ENCODE measurements around the gene YTHDF2.

DNA sequence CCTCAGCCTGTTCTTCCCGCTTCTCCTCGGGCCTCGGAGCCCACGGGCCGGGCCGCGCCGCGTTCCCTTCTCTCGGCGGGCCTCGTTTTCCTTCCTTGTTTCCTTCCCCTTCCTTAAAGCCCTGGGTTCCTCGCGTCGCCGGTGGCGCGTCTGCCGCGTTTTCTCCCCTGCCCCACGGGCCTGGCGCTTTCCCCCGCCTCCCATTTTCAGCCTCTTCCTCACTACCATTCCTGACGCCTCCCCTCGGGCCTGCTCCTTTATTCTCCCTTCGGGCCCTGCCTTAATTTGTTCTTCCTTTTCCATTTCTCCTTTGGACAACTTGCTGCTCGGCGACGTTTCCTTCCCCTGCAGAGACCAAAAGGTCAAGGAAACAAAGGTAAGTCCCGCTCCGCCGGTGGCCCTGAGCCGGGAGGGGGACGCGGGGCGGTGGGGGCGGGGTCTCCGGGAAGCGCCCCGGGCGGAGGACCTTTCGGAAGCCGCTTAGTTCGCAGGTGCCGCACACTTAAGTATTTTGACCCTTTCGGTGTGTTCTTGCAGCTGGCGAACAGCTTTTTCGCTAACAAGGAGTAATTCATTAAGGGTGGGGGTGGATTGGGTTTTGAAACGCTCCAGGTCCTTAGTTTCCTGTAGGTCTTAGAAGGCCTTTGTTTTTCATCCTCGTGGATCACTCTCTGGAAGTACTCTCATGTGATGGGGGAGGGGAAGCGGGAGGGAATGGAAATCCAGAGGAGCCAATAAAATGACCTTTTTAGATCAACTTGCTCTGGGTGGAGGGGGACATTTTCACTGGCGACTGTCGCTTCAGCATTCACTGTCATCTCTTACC is 780 bp downstream of the YTHDF2 start:
- TF ChIP-seq NR2C1 (IDR thresholded peaks at IDR 0.05) (no peak), NR2C1 (tag; IDR thresholded peaks at IDR 0.05) (no peak), BRD4 (IDR thresholded peaks at IDR 0.05) (0 out of 2 replicates have a peak, but pooled peaks have one; percentile 7), STAT5A (IDR thresholded peaks at IDR 0.05; ENCODE audit: borderline replicate concordance, low read length) (no peak), HMG20B (CRISPR knock-in tag; IDR thresholded peaks at IDR 0.05) (no peak), HDGF (IDR thresholded peaks at IDR 0.05) (no peak), ESRRA (IDR thresholded peaks at IDR 0.05; ENCODE audit: borderline replicate concordance, low read depth) (no peak), GATA2 (CRISPR knock-in tag; IDR thresholded peaks at IDR 0.05) (no peak), RAD21 (CRISPR knock-in tag; conservative IDR thresholded peaks at IDR 0.05 in 1 of 2, IDR thresholded peaks at IDR 0.05 in 1 of 2) (no peak), RFX5 (IDR thresholded peaks at IDR 0.05; ENCODE audit: low read depth, low read length) (no peak), CBX5 (IDR thresholded peaks at IDR 0.05; ENCODE audit: borderline replicate concordance, low read depth) (no peak)
- TF ChIP-seq, protein P1, sequence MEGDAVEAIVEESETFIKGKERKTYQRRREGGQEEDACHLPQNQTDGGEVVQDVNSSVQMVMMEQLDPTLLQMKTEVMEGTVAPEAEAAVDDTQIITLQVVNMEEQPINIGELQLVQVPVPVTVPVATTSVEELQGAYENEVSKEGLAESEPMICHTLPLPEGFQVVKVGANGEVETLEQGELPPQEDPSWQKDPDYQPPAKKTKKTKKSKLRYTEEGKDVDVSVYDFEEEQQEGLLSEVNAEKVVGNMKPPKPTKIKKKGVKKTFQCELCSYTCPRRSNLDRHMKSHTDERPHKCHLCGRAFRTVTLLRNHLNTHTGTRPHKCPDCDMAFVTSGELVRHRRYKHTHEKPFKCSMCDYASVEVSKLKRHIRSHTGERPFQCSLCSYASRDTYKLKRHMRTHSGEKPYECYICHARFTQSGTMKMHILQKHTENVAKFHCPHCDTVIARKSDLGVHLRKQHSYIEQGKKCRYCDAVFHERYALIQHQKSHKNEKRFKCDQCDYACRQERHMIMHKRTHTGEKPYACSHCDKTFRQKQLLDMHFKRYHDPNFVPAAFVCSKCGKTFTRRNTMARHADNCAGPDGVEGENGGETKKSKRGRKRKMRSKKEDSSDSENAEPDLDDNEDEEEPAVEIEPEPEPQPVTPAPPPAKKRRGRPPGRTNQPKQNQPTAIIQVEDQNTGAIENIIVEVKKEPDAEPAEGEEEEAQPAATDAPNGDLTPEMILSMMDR (IDR thresholded peaks at IDR 0.05 in 2 of 3, conservative IDR thresholded peaks at IDR 0.05 in 1 of 3; ENCODE audit: insufficient read depth in 2 of 3, low read depth in 1 of 3, low read length in 3 of 3), result no peak
- TF ChIP-seq, protein P2, sequence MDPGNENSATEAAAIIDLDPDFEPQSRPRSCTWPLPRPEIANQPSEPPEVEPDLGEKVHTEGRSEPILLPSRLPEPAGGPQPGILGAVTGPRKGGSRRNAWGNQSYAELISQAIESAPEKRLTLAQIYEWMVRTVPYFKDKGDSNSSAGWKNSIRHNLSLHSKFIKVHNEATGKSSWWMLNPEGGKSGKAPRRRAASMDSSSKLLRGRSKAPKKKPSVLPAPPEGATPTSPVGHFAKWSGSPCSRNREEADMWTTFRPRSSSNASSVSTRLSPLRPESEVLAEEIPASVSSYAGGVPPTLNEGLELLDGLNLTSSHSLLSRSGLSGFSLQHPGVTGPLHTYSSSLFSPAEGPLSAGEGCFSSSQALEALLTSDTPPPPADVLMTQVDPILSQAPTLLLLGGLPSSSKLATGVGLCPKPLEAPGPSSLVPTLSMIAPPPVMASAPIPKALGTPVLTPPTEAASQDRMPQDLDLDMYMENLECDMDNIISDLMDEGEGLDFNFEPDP (CRISPR knock-in tag; IDR thresholded peaks at IDR 0.05), result no peak
